HCT116 (cell line): ENCODE measurements around the gene MID1. TPM values are rescaled to one million over a fixed set of nuclear protein-coding genes. Genes with fewer than 3 reads are reported as not detected.

Source experiments
- ATAC-seq: fragments of 200-7000 bp; cut with Tn5 transposase; 2 replicates; pipeline ENCODE4 v1.9.1; 2020; ENCODE audit warnings: mild to moderate bottlenecking, moderate library complexity
- BruUV-seq: library from RNA; stranded (reverse); fragments of 400-500 nt; replicated peaks from 2 replicates; lab custom pipeline; 2021; lab: Mats Ljungman, UMichigan
- CTCF ChIA-PET: fragments of 300-600 bp; sonication (Branson Sonifier 250); formaldehyde crosslinking; loops from one replicate; lab custom pipeline; 2021; ENCODE audit warnings: antibody characterized with exemption; lab: Charles Lee
- POLR2A ChIA-PET: fragments of 300-600, 350-600 bp; sonication (Branson Sonifier 250); formaldehyde crosslinking; loops from one replicate; lab custom pipeline; 2021; ENCODE audit warnings: antibody characterized with exemption; lab: Charles Lee
- RAD21 ChIA-PET, 2 experiments: fragments of 300-600 bp; sonication (Branson Sonifier 250); formaldehyde crosslinking; loops; one replicate each; lab custom pipeline; 2023; ENCODE audit warnings: low total read pairs in 2 of 2; ENCODE audit not compliant: uncharacterized antibody in 2 of 2, unreplicated experiment in 2 of 2, low non-redundant PET in 1 of 2; lab: Charles Lee
- DNase-seq: peaks from one replicate; pipeline ENCODE4 v3.0.0-alpha.2; 2010; ENCODE audit warnings: low read depth, low spot score
- H2AFZ ChIP-seq: fragments of 200-600 bp; shearing (Covaris generic), sonication (generic); 2 replicates; pipeline ENCODE4 v1.6.1; 2017; ENCODE audit warnings: low read depth, mixed run types, mixed read lengths, antibody characterized with exemption, low read length; ENCODE audit not compliant: poor library complexity, severe bottlenecking
- H3K27ac ChIP-seq: 2 replicates; pipeline ENCODE4 v1.5.1; 2012; ENCODE audit warnings: low read depth, low read length
- H3K27me3 ChIP-seq: fragments of 200-600 bp; sonication (generic); 2 replicates; pipeline ENCODE4 v1.6.1; 2016; ENCODE audit warnings: mixed run types, low read length, mixed read lengths; ENCODE audit not compliant: insufficient read depth
- H3K36me3 ChIP-seq, 2 experiments: fragments of 200-500 bp in 1 of 2; fragments of 200-600 bp in 1 of 2; sonication (Bioruptor generic) in 1 of 2; sonication (generic) in 1 of 2; 2 replicates each; pipeline versions ENCODE4 v1.5.1 to v1.6.1; 2014 to 2016; ENCODE audit warnings: low read length in 2 of 2, inconsistent platforms in 1 of 2, mixed read lengths in 1 of 2, mixed run types in 1 of 2; ENCODE audit not compliant: insufficient read depth in 2 of 2, control insufficient read depth in 1 of 2
- H3K4me1 ChIP-seq, 2 experiments: fragments of 200-600 bp in 1 of 2; sonication (generic) in 1 of 2; 2 replicates each; pipeline versions ENCODE4 v1.5.1 to v1.6.1; 2012 to 2017; ENCODE audit warnings: low read length in 2 of 2, inconsistent platforms in 1 of 2, mild to moderate bottlenecking in 1 of 2, mixed read lengths in 1 of 2, mixed run types in 1 of 2, moderate library complexity in 1 of 2; ENCODE audit not compliant: insufficient read depth in 2 of 2, control insufficient read depth in 1 of 2
- H3K4me2 ChIP-seq: fragments of 200-600 bp; sonication (generic); 2 replicates; pipeline ENCODE4 v1.6.1; 2017; ENCODE audit warnings: mixed run types, low read length, mixed read lengths
- H3K4me3 ChIP-seq, 2 experiments: fragments of 200-600 bp in 1 of 2; sonication (generic) in 1 of 2; replicated peaks in 1 of 2; 2 replicates each; pipeline ENCODE4 v1.5.1; 2011 to 2016; ENCODE audit warnings: low read length in 2 of 2, control low read depth in 1 of 2, low read depth in 1 of 2, mild to moderate bottlenecking in 1 of 2, mixed read lengths in 1 of 2, mixed run types in 1 of 2
- H3K79me2 ChIP-seq: fragments of 200-600 bp; sonication (generic); 2 replicates; pipeline ENCODE4 v1.6.1; 2017; ENCODE audit warnings: mild to moderate bottlenecking, mixed run types, low read length, moderate library complexity, mixed read lengths; ENCODE audit not compliant: insufficient read depth
- H3K9ac ChIP-seq: fragments of 200-600 bp; sonication (generic); 2 replicates; pipeline ENCODE4 v1.6.1; 2016; ENCODE audit warnings: low read length, mixed read lengths
- H3K9me2 ChIP-seq: fragments of 200-600 bp; sonication (generic), shearing (Covaris generic); 2 replicates; pipeline ENCODE4 v1.6.1; 2017; ENCODE audit warnings: mixed run types, mild to moderate bottlenecking, moderate library complexity; ENCODE audit not compliant: insufficient read depth
- H3K9me3 ChIP-seq, 2 experiments: fragments of 200-500 bp in 1 of 2; fragments of 200-600 bp in 1 of 2; sonication (Bioruptor generic) in 1 of 2; sonication (generic) in 1 of 2; 2 replicates each; pipeline ENCODE4 v1.6.1; 2014 to 2017; ENCODE audit warnings: low read length in 2 of 2, mixed read lengths in 2 of 2, inconsistent platforms in 1 of 2, low read depth in 1 of 2, mild to moderate bottlenecking in 1 of 2, mixed run types in 1 of 2, moderate library complexity in 1 of 2; ENCODE audit not compliant: control insufficient read depth in 1 of 2, insufficient read depth in 1 of 2
- H4K20me1 ChIP-seq: fragments of 200-600 bp; sonication (generic), shearing (Covaris generic); 2 replicates; pipeline ENCODE4 v1.6.1; 2017; ENCODE audit warnings: mixed run types, mild to moderate bottlenecking, moderate library complexity; ENCODE audit not compliant: insufficient read depth
- CBX3 ChIP-seq: IDR thresholded peaks from 2 replicates; pipeline ENCODE4 v1.6.1; 2012; ENCODE audit warnings: low read depth
- CEBPB ChIP-seq: IDR thresholded peaks from 2 replicates; pipeline ENCODE4 v1.6.1; 2012; ENCODE audit warnings: low read depth
- ELF1 ChIP-seq: IDR thresholded peaks from 2 replicates; pipeline ENCODE4 v1.6.1; 2012; ENCODE audit warnings: low read depth, borderline replicate concordance
- EZH2 ChIP-seq: fragments of 200-600 bp; sonication (generic); IDR thresholded peaks from 2 replicates; pipeline ENCODE4 v1.6.1; 2017; ENCODE audit warnings: antibody characterized with exemption, mixed run types
- JUND ChIP-seq: IDR thresholded peaks from 2 replicates; pipeline ENCODE4 v1.6.1; 2012
- POLR2AphosphoS5 ChIP-seq: IDR thresholded peaks from 2 replicates; pipeline ENCODE4 v1.6.1; 2011; ENCODE audit warnings: mild to moderate bottlenecking, low read depth, low read length, moderate library complexity
- REST ChIP-seq: IDR thresholded peaks from 2 replicates; pipeline ENCODE4 v1.6.1; 2012; ENCODE audit warnings: low read depth
- SIN3A ChIP-seq: IDR thresholded peaks from 2 replicates; pipeline ENCODE4 v1.6.1; 2012; ENCODE audit warnings: low read depth
- SP1 ChIP-seq: IDR thresholded peaks from 2 replicates; pipeline ENCODE4 v1.6.1; 2012; ENCODE audit warnings: low read depth
- SRF ChIP-seq: IDR thresholded peaks from 2 replicates; pipeline ENCODE4 v1.6.1; 2012; ENCODE audit warnings: low read depth
- ZNF274 ChIP-seq: fragments of 200-500 bp; sonication (Bioruptor generic); IDR thresholded peaks from 2 replicates; pipeline ENCODE4 v1.6.1; 2014; ENCODE audit warnings: mild to moderate bottlenecking, low read depth, low read length, inconsistent platforms
- intact Hi-C: fragments of 100-400 bp; cut with micrococcal nuclease; formaldehyde crosslinking; loops from 2 replicates; pipeline ENCODE4 v1.10.0; 2022
- total RNA-seq: library from RNA; stranded (reverse); gene quantifications from one replicate; pipeline ENCODE4 v1.2.1, GENCODE V29; 2021; ENCODE audit not compliant: unreplicated experiment
- TF ChIP-seq, protein P1 (sequence below): IDR thresholded peaks from 2 replicates; pipeline ENCODE4 v1.6.1; 2012

The MID1 gene
- total RNA-seq, 1 experiment from 2014 or later, result 48.8 TPM

GRCh38 chrX:10569946-10570345 lies 50.4 kb downstream of the MID1 start:
- BruUV-seq, result no TSS peak
- no peak for DNase-seq
- RAD21 ChIA-PET, result no interaction called here
- H3K36me3 ChIP-seq, result no peaks in the 10 kb centered on the region
- no peak overlapping the region for H3K4me3 ChIP-seq
- H3K9ac ChIP-seq, result no peak overlapping the region
- H3K4me2 ChIP-seq, result peak overlapping the region; percentile 9; the same call in 1 of the 2 replicates
- H3K4me1 ChIP-seq, result peaks cover 37 to 62% of the 10 kb centered on the region in 2 experiments
- no peak overlapping the region for H3K27ac ChIP-seq
- H3K9me2 ChIP-seq, result no peaks in the 10 kb centered on the region
- H4K20me1 ChIP-seq, result no peaks in the 10 kb centered on the region
- ATAC-seq, result peak; percentile 34; the same call in 1 of the 2 replicates
- CTCF ChIA-PET, result no interaction called here
- intact Hi-C loops, result no loop called here
- TF ChIP-seq REST (no peak), ELF1 (no peak), JUND (no peak), CBX3 (no peak), SRF (no peak), EZH2 (no peak), CEBPB (no peak)
- no peaks in the 10 kb centered on the region for H3K27me3 ChIP-seq
- peaks cover 96% of the 10 kb centered on the region for H3K79me2 ChIP-seq
- H3K9me3 ChIP-seq, result no peaks in the 10 kb centered on the region
- POLR2A ChIA-PET, result no interaction called here
- H2AFZ ChIP-seq, result no peak overlapping the region

DNA sequence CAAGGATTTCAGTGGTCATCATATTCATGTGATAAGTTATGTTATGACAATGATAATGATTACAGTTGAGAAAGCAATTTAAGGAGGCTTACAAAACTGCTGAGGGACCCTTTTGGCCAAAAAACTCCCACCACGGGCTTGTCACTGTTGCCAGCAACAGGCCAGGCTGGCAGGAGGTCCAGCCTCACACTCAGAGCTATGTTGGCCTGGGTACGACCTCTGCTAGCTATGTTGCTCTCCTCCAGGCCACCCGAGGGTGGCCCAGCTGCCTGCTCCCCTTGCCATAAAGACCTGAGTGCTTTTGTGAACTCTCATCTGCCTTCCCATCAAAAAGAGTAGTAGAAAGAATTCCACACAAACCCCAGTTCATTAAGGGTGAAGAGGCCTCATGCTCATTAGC lies 52.0 kb downstream of the MID1 start:
- DNase-seq, result no peak
- Histone ChIP-seq H3K9ac (no peak overlapping the region), H3K4me3 (no peak overlapping the region), H3K9me3 (no peaks in the 10 kb centered on the region), H3K4me2 (no peak overlapping the region), H2AFZ (no peak overlapping the region), H3K36me3 (no peaks in the 10 kb centered on the region), H3K4me1 (peaks cover 39 to 59% of the 10 kb centered on the region in 2 experiments), H3K9me2 (no peaks in the 10 kb centered on the region), H3K79me2 (peaks cover 96% of the 10 kb centered on the region), H3K27ac (no peak overlapping the region; the same call in 1 of the 2 replicates), H4K20me1 (no peaks in the 10 kb centered on the region), H3K27me3 (no peaks in the 10 kb centered on the region)
- TF ChIP-seq POLR2AphosphoS5 (no peak), JUND (no peak), ZNF274 (no peak), SIN3A (no peak), SP1 (no peak)
- TF ChIP-seq, protein P1, sequence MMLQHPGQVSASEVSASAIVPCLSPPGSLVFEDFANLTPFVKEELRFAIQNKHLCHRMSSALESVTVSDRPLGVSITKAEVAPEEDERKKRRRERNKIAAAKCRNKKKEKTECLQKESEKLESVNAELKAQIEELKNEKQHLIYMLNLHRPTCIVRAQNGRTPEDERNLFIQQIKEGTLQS, result no peak
- no peak for ATAC-seq
- ChIA-PET POLR2A (no interaction called here), CTCF (no interaction called here), RAD21 (no interaction called here)
- intact Hi-C loops, result no loop called here
- BruUV-seq, result no TSS peak
